Anterior cingulate cortex (tissue), 58 donors: Measurements from ENCODE around the gene NTNG1.

ENCODE experiments used
- DNase-seq, 58 donors: peaks; one replicate each; lab custom pipeline; 2025; lab: John Stamatoyannopoulos, UW

Gene NTNG1

GRCh38 chr1:107486349-107486748, 345.5 kb downstream of the NTNG1 start:
- no peak for DNase-seq

GRCh38 chr1:107487506-107487905, 346.7 kb downstream of the NTNG1 start:
- DNase-seq = no peak

- no peak for DNase-seq
Observed at GRCh38 chr1:107491582-107491981, 350.7 kb downstream of the NTNG1 start.

GRCh38 chr1:107493111-107493716, 352.4 kb downstream of the NTNG1 start:
- DNase-seq = no peak

- no peak for DNase-seq
Observed at GRCh38 chr1:107494061-107494460, 353.2 kb downstream of the NTNG1 start.

DNA sequence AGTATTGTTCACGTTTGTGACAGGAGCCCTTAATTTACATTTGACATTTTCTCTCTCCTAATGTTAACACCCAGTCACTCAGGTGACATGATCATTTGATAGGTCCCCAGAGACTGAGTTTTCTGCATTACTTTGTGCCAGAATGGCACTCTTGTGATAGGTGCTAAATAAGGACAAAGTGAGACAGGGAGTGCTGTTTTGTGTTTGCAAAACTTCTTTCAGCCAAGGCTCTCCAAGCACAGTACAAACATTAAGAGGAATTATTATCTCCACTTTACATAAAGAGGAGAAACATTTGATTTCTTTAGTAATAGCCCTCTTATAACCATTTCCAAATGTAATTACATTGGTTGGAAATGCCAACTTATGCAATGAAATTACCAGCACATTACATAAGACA, 355.2 kb downstream of the NTNG1 start:
- no peak for DNase-seq

DNA sequence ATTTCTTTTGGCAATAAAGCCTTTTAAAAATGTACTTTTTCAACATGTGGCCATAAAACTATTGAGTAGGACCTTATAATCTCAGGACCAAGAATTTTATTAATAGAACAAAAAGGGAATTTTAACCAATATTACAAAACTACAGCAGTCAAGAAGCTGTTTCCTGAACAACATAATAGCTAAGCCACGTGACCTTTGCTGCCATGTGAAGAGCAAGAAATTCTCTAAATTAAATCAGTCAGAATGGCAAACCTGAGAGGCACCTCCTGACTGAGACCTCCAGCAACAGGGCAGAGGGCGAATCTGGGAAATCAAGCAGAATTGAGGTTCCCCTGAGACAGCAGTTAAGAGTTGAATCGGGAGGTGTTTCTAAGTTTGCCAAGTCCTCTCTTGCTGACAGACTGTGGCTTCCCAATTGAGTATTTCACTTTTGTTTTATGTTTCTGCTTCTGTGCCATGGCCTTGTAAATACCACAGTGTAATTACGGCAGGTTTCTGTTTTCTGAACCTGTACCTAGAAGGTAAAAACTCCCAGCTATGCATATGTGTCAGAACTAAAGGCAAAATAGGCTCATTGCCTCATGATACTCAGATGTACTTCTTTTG, 358.4 kb downstream of the NTNG1 start:
- no peak for DNase-seq

DNA sequence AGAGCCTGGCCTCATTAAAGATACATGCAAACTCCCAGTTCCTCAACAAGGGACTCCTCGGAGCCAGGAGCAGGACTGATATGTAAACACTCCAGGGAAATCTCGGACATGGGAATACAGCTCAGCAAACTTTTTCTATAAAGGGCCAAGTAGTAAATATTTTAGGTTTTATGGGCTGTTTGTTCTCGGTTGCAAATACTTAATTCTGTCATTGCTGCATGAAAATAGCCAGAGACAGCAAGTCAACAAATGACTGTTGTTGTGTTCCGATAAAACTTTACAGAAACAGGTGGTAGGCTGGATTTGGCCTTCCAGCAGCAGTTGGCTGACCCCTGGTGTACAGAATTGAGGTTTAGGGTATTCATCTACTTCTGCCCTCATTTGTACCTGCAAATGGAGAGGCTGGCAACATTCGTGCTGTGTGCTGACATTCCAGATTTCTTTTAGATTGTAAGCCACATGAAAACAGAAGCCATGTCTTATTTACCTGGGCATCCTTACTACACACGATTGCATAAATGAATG, 360.3 kb downstream of the NTNG1 start:
- no peak for DNase-seq

DNA sequence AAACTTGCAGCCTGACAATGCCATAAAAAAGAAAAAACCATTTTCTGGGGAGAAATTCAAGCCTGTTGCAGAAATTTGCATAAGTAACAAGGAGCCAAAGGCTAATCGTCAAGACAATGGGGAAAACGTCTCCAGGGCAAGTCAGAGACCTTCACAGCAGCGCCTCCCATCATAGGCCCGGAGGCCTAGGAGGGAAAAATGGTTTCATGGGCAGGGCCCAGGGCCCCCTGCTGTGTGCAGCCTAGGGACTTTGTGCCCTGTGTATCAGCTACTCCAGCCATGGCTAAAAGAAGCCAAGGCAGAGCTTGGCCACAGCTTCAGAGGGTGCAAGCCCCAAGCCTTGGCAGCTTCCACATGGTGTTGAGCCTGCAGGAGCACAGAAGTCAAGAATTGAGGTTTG, 369.5 kb downstream of the NTNG1 start:
- DNase-seq = no peak

- no peak for DNase-seq
Observed at GRCh38 chr1:107512836-107513235, 372.0 kb downstream of the NTNG1 start.

DNA sequence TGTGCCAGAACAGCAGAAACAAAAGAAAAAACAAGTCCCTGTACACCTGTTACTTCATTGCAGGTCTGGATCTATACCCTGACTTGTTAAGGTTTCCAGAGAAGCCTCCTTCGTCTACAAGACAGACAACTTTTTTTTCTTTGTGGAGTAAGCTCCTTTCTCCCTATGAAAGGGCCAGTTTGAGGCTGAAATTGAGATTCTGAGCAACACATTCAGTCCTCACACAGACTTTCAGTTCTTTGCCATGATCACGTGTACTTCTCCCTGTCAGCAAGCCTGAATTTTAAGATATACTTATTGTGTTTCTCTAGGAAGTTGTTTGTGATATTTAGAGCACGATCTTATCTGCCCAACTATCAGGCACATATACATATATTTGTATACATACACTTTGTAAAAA, 374.0 kb downstream of the NTNG1 start:
- DNase-seq = peak in 2 of 58 donors; percentile 6 to 35

GRCh38 chr1:107515702-107516101, 374.9 kb downstream of the NTNG1 start:
- no peak for DNase-seq

DNA sequence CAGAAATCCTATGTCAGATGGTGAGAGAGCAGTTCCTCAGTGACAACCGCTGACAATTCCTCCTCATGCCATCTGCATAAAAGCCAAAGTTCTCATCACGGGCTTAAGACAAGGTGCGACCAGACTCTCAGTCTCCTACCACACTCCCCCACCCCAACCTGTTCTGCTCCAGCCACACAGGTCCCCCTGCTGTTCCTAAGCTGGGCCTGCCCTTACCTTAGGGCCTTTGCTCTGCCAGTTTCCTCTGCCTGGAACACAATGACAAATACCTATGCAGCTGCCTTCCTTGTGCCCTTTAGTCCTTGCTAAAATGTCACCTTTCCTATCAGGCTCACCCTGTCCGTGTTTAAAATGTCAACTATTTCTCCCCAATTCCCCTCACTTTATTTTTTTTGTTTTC, 382.2 kb downstream of the NTNG1 start:
- DNase-seq = no peak

- no peak for DNase-seq
Observed at GRCh38 chr1:107523736-107524135, 382.9 kb downstream of the NTNG1 start.

- DNase-seq = no peak
Observed at GRCh38 chr1:107524301-107524700, 383.5 kb downstream of the NTNG1 start.

DNA sequence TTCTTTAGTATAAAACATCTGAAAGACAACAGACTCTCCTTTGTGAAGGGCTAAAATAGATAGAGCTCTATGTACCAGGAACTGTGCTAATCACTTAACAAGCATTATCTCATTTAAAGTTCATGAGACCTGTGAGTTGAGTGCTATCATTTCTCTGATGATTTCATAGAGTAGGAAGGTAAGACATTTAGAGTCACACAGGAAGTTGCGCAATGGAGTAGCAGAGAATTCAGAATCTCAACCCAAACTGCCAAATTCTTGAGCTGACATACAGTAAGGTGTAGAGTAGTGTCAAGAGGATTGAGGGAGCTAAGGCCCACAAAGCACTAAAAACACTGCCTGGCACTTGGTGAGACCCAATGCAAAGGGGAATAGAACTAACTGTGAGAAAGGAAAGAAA, 384.3 kb downstream of the NTNG1 start:
- no peak for DNase-seq

DNA sequence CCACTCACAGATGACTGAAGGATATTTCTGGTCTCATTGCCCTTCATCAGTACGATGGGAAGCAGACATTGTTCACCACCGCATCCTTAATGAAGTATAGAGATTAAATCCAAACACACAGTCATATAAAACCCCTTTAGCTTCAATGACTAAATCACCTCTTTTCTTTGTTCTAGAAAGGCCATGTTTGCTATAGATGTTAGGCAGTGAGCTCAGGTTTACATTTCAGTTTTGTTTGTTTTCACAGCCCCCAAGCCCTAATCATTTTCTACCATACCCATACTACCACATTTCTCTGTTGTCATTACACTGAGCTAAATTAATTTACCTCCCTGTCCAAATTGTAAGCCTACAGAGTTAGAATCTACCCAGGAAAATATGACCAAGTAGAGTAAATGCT, 385.1 kb downstream of the NTNG1 start:
- no peak for DNase-seq

DNA sequence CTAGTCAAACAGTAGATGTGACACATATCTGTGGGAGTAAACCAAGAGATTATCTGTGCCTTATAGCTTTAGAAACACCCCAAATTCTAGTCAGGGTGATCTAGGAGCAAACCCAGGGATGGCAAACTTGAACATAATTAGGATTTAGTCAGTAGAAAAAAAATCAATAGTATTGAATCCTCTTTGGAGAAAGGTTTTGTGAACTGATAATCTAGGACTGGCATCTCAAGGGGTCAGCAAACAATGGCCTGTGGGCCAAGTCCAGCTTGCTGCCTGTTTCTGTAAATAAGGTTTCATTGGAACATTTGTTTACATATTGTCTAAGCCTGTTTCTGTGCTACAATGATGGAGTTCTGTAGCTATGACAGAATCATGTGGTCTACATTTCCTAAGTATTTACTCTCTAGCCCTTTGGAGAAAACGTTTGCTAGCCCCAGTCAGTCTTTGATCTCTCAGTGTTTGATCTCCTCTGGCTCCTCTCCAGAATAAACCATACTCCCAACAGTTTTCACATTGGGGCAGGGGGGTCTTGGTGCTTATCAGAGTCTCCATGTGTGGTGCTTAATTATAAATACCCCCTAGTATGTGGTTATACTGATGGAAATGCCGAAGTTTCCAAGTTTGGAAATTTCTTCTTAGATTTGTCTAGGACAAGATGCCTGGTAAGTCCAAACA, 385.8 kb downstream of the NTNG1 start:
- no peak for DNase-seq

GRCh38 chr1:107529511-107530149, 388.8 kb downstream of the NTNG1 start:
- peak in 18 of 58 donors; percentile 2 to 43 (median 8) for DNase-seq

- peak in 1 of 58 donors; percentile 11 for DNase-seq
Observed at GRCh38 chr1:107530543-107530942, 389.7 kb downstream of the NTNG1 start.
